Right lobe of liver (tissue), 4 donors: ENCODE data around the gene ZNF644.

Experiments used
- POLR2A ChIP-seq: fragments of 450-650 bp; IDR thresholded peaks from one replicate; pipeline ENCODE4 v1.6.1; 2017; ENCODE audit warnings: antibody characterized with exemption, mild to moderate bottlenecking
- TF ChIP-seq, protein P1 (sequence below), 4 donors: fragments of 200-600 bp in 3 of 4; fragments of 450-650 bp in 1 of 4; IDR thresholded peaks; one replicate each; pipeline versions ENCODE4 v1.5.1 to v1.8.0; 2016 to 2022; ENCODE audit warnings: antibody characterized with exemption in 4 of 4, mild to moderate bottlenecking in 2 of 4
- donor health status: DM: no; HTN: no; CAD: no.
- donor health status: DM: no; HTN: no; CAD: no.
- donor health status: DM: no; HTN: yes; CAD: no.

DNA sequence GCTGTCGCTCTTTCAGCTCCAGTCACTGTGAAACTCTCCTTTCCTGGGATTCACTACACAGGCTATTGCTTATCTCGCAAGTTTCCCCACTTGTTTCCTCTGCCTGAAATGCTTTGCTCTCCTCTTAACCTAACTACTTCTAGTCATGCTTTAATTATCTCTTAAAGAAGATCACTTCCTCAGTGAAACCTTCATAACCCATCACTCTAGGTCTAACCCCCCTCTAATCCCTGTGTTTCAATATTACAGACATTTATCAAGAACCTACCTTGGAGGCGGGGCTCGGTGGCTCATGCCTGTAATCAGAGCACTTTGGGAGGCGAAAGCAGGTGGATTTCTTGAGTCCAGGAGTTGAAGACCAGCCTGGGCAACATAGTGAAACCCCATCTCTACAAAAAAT, 16.7 kb upstream of the ZNF644 start:
- TF ChIP-seq, protein P1, sequence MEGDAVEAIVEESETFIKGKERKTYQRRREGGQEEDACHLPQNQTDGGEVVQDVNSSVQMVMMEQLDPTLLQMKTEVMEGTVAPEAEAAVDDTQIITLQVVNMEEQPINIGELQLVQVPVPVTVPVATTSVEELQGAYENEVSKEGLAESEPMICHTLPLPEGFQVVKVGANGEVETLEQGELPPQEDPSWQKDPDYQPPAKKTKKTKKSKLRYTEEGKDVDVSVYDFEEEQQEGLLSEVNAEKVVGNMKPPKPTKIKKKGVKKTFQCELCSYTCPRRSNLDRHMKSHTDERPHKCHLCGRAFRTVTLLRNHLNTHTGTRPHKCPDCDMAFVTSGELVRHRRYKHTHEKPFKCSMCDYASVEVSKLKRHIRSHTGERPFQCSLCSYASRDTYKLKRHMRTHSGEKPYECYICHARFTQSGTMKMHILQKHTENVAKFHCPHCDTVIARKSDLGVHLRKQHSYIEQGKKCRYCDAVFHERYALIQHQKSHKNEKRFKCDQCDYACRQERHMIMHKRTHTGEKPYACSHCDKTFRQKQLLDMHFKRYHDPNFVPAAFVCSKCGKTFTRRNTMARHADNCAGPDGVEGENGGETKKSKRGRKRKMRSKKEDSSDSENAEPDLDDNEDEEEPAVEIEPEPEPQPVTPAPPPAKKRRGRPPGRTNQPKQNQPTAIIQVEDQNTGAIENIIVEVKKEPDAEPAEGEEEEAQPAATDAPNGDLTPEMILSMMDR (IDR thresholded peaks at IDR 0.05): no peak
- TF ChIP-seq POLR2A: no peak
